ENCODE measurements around the gene TMEM69.

GRCh38 chr1:45723248-45723930, 35.4 kb downstream of the TMEM69 start:
- TF ChIP-seq CTCF (IDR thresholded peaks at IDR 0.05) (no peak), ZFX (IDR thresholded peaks at IDR 0.05; ENCODE audit: borderline replicate concordance) (no peak)
